HG03175 (cell line): ENCODE measurements around the gene RGL4.

Source experiments
- ATAC-seq: cut with Tn5 transposase; IDR thresholded peaks from one replicate; pipeline ENCODE4 v1.9.1; 2021; ENCODE audit warnings: mild to moderate bottlenecking, moderate library complexity; ENCODE audit not compliant: unreplicated experiment

Gene RGL4

GRCh38 chr22:23677701-23677995, 13.2 kb upstream of the RGL4 start:
- ATAC-seq: no peak

GRCh38 chr22:23678133-23678532, 12.7 kb upstream of the RGL4 start:
- no peak for ATAC-seq

- ATAC-seq: no peak
Measured at GRCh38 chr22:23681026-23681809, 9.6 kb upstream of the RGL4 start.

GRCh38 chr22:23682077-23682476, 8.7 kb upstream of the RGL4 start:
- no peak for ATAC-seq

GRCh38 chr22:23682827-23683355, 7.9 kb upstream of the RGL4 start:
- no peak for ATAC-seq

- ATAC-seq: no peak
Measured at GRCh38 chr22:23683545-23683944, 7.3 kb upstream of the RGL4 start.

- ATAC-seq: no peak
Measured at GRCh38 chr22:23684026-23684425, 6.8 kb upstream of the RGL4 start.

- ATAC-seq: no peak
Measured at GRCh38 chr22:23684561-23685031, 6.2 kb upstream of the RGL4 start.

- no peak for ATAC-seq
Measured at GRCh38 chr22:23685205-23685784, 5.5 kb upstream of the RGL4 start.

- ATAC-seq: no peak
Measured at GRCh38 chr22:23686416-23687024, 4.3 kb upstream of the RGL4 start.

GRCh38 chr22:23688121-23688520, 2.7 kb upstream of the RGL4 start:
- ATAC-seq: no peak

- ATAC-seq: no peak
Measured at GRCh38 chr22:23688571-23688970, 2.2 kb upstream of the RGL4 start.

GRCh38 chr22:23689414-23689813, 1.4 kb upstream of the RGL4 start:
- ATAC-seq: no peak

- no peak for ATAC-seq
Measured at GRCh38 chr22:23691748-23692423, 1.1 kb downstream of the RGL4 start.

GRCh38 chr22:23692598-23693291, 1.9 kb downstream of the RGL4 start:
- ATAC-seq: no peak

- no peak for ATAC-seq
Measured at GRCh38 chr22:23693979-23694680, 3.3 kb downstream of the RGL4 start.

GRCh38 chr22:23695141-23695540, 4.3 kb downstream of the RGL4 start:
- ATAC-seq: no peak

- no peak for ATAC-seq
Measured at GRCh38 chr22:23695571-23696325, 4.9 kb downstream of the RGL4 start.

GRCh38 chr22:23696326-23696851, 5.6 kb downstream of the RGL4 start:
- peak; percentile 78 for ATAC-seq
